ENCODE data around the gene CMTM8. TPM values are rescaled to one million over a fixed set of nuclear protein-coding genes. Genes with fewer than 3 reads are reported as not detected.

Gene CMTM8
- total RNA-seq, 2 donors from 2014 or later: 11.7 to 14.2 TPM

- Histone ChIP-seq H3K27ac (peak overlapping the region; percentile 29), H3K9me3 (no peaks in the 10 kb centered on the region), H3K27me3 (no peaks in the 10 kb centered on the region), H3K4me3 (no peak overlapping the region), H3K36me3 (no peaks in the 10 kb centered on the region), H3K4me1 (no peaks in the 10 kb centered on the region), H3K9ac (ENCODE audit: low read depth in 2 of 2, low read length in 2 of 2) (no peak overlapping the region)
- intact Hi-C loops (cut with DNase I): no loop called here
- TF ChIP-seq, protein P1, sequence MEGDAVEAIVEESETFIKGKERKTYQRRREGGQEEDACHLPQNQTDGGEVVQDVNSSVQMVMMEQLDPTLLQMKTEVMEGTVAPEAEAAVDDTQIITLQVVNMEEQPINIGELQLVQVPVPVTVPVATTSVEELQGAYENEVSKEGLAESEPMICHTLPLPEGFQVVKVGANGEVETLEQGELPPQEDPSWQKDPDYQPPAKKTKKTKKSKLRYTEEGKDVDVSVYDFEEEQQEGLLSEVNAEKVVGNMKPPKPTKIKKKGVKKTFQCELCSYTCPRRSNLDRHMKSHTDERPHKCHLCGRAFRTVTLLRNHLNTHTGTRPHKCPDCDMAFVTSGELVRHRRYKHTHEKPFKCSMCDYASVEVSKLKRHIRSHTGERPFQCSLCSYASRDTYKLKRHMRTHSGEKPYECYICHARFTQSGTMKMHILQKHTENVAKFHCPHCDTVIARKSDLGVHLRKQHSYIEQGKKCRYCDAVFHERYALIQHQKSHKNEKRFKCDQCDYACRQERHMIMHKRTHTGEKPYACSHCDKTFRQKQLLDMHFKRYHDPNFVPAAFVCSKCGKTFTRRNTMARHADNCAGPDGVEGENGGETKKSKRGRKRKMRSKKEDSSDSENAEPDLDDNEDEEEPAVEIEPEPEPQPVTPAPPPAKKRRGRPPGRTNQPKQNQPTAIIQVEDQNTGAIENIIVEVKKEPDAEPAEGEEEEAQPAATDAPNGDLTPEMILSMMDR (IDR thresholded peaks at IDR 0.05): no peak
- DNase-seq: no peak
Observed at GRCh38 chr3:32414522-32415202, 176.2 kb downstream of the CMTM8 start.

DNA sequence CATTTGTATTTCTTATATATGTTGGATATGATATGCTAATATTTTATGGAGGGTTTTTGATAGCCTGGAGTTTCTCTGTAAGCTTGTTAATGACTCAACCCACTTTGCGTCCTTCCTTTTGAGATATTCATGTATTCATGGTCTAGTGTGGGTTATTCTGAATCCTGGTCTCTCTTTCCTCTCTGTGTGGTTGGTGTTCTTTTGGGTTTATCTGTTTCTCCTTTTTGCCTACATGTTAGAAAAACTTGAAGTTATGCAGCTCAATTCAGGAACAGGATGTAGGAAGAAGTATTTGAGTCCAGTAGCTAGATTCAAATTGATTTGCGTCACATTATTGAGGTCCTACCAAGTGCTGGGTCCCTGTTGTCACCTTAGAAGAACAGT is 181.3 kb downstream of the CMTM8 start:
- no peaks in the 10 kb centered on the region for H3K36me3 ChIP-seq
- TF ChIP-seq, protein P1 (IDR thresholded peaks at IDR 0.05): no peak
- peak overlapping the region; percentile 31 for H3K27ac ChIP-seq
- no peaks in the 10 kb centered on the region for H3K27me3 ChIP-seq
- no peaks in the 10 kb centered on the region for H3K9me3 ChIP-seq
- H3K4me3 ChIP-seq: no peak overlapping the region
- peaks cover 20% of the 10 kb centered on the region for H3K4me1 ChIP-seq
- no peak overlapping the region for H3K9ac ChIP-seq (ENCODE audit: low read depth in 2 of 2, low read length in 2 of 2)
- intact Hi-C loops (cut with DNase I): no loop called here
- no peak for DNase-seq

Other genes with a start within 250 kb of the CMTM8 start
- gene GPD1L, start 132.1 kb upstream of the CMTM8 start, total RNA-seq: 10 to 100 TPM; 70.3 to 78.4 TPM
- gene CMTM7, start 153.2 kb downstream of the CMTM8 start, total RNA-seq: 1 to 10 TPM; 5.8 to 5.9 TPM

All from colonic mucosa (tissue), 4 donors.